Right ventricle myocardium superior (tissue), 1 donor: Measurements from ENCODE around the gene PREPL. TPM values are rescaled to one million over a fixed set of nuclear protein-coding genes. Genes with fewer than 3 reads are reported as not detected.
"Not testable (repeated sequence)": the region's sequence is repeated elsewhere in the genome, so short reads cannot be mapped to it uniquely, and the experiment has no call there.

Source experiments
- ATAC-seq: fragments of 200-7000 bp; cut with Tn5 transposase; one replicate; pipeline ENCODE4 v1.9.1; 2020; ENCODE audit warnings: mild to moderate bottlenecking; ENCODE audit not compliant: poor library complexity
- DNase-seq: peaks from one replicate; pipeline ENCODE4 v3.0.0-alpha.2; 2020
- intact Hi-C: fragments of 100-400 bp; cut with DNase I; formaldehyde crosslinking; loops from one replicate; pipeline ENCODE4 v1.11.2; 2022
- total RNA-seq: library from RNA; stranded (reverse); fragmentation: NEBNext Ultra II Directional; extraction: Animal tissue kit (Norgen Biotek cat#: 25700); gene quantifications from one replicate; pipeline ENCODE4 v1.2.1, GENCODE V29; 2021
- donor health status: DM: no; HTN: yes; CAD: no; lungs with severe emphysema.

PREPL gene
- total RNA-seq, 1 donor from 2014 or later, result 72.0 TPM

GRCh38 chr2:44304258-44304657, 57.0 kb downstream of the PREPL start:
- intact Hi-C loops, result no loop called here
- ATAC-seq (no peak), DNase-seq (no peak)

GRCh38 chr2:44303766-44304165, 57.5 kb downstream of the PREPL start:
- intact Hi-C loops, ATAC-seq: not testable (repeated sequence)

GRCh38 chr2:44301111-44301510, 60.2 kb downstream of the PREPL start:
- intact Hi-C loops, result no loop called here
- DNase-seq, result no peak
- no peak for ATAC-seq

More at GRCh38 chr2:44303766-44304165, 57.5 kb downstream of the PREPL start:
- DNase-seq, result not testable (repeated sequence)

- ATAC-seq (no peak), DNase-seq (no peak)
- intact Hi-C loops, result no loop called here
These were observed 61.7 kb downstream of the PREPL start for GRCh38 chr2:44299635-44300034.

GRCh38 chr2:44297431-44297830, 63.9 kb downstream of the PREPL start:
- DNase-seq (no peak), ATAC-seq (no peak)
- intact Hi-C loops, result no loop called here

- no peak for ATAC-seq
- intact Hi-C loops, result no loop called here
These were observed 64.6 kb downstream of the PREPL start for GRCh38 chr2:44296653-44297052.

GRCh38 chr2:44295633-44296359, 65.5 kb downstream of the PREPL start:
- intact Hi-C loops, result no loop called here
- ATAC-seq, result no peak
- no peak for DNase-seq

More at GRCh38 chr2:44296653-44297052, 64.6 kb downstream of the PREPL start:
- DNase-seq, result no peak

GRCh38 chr2:44295113-44295512, 66.2 kb downstream of the PREPL start:
- ATAC-seq (no peak), DNase-seq (no peak)
- intact Hi-C loops, result no loop called here

GRCh38 chr2:44291281-44292248, 69.7 kb downstream of the PREPL start:
- no peak for DNase-seq
- ATAC-seq, result peak; percentile 71
- intact Hi-C loops, result no loop called here

- no peak for ATAC-seq
- intact Hi-C loops, result no loop called here
- DNase-seq, result no peak
These were observed 71.0 kb downstream of the PREPL start for GRCh38 chr2:44290261-44290660.

- DNase-seq, result no peak
- intact Hi-C loops, result no loop called here
- no peak for ATAC-seq
These were observed 74.2 kb downstream of the PREPL start for GRCh38 chr2:44286884-44287638.

GRCh38 chr2:44286119-44286883, 75.0 kb downstream of the PREPL start:
- intact Hi-C loops, result no loop called here
- ATAC-seq (no peak), DNase-seq (no peak)

GRCh38 chr2:44285174-44285573, 76.1 kb downstream of the PREPL start:
- DNase-seq, result no peak
- no peak for ATAC-seq

GRCh38 chr2:44283116-44283666, 78.1 kb downstream of the PREPL start:
- ATAC-seq (no peak), DNase-seq (no peak)
- intact Hi-C loops, result no loop called here

More at GRCh38 chr2:44285174-44285573, 76.1 kb downstream of the PREPL start:
- intact Hi-C loops, result no loop called here

GRCh38 chr2:44280869-44281268, 80.4 kb downstream of the PREPL start:
- DNase-seq (no peak), ATAC-seq (no peak)
- intact Hi-C loops, result no loop called here

- intact Hi-C loops, result no loop called here
- ATAC-seq (no peak), DNase-seq (no peak)
These were observed 83.8 kb downstream of the PREPL start for GRCh38 chr2:44277541-44277940.

GRCh38 chr2:44275927-44276303, 85.4 kb downstream of the PREPL start:
- DNase-seq, result no peak
- intact Hi-C loops, result no loop called here
- ATAC-seq, result no peak

- intact Hi-C loops, result no loop called here
- DNase-seq (no peak), ATAC-seq (no peak)
These were observed 87.7 kb downstream of the PREPL start for GRCh38 chr2:44273596-44273995.
